IPS-20b (cell line): Measurements from ENCODE around the gene GOLPH3.

ENCODE experiments used
- H3K27ac ChIP-seq: one replicate; pipeline ENCODE4 v1.5.1; 2013; ENCODE audit warnings: low read length
- H3K27me3 ChIP-seq: 2 replicates; pipeline ENCODE4 v1.6.1; 2013; ENCODE audit warnings: mild to moderate bottlenecking, low read length, inconsistent platforms; ENCODE audit not compliant: insufficient read depth
- H3K36me3 ChIP-seq: 2 replicates; pipeline ENCODE4 v1.6.1; 2013; ENCODE audit warnings: low read depth, mild to moderate bottlenecking, inconsistent platforms, low read length, moderate library complexity; ENCODE audit not compliant: insufficient read depth
- H3K4me1 ChIP-seq: 2 replicates; pipeline ENCODE4 v1.6.1; 2013; ENCODE audit warnings: mild to moderate bottlenecking, control low read depth, inconsistent platforms, low read length, moderate library complexity; ENCODE audit not compliant: insufficient read depth
- H3K4me3 ChIP-seq: 2 replicates; pipeline ENCODE4 v1.5.1; 2013; ENCODE audit warnings: mild to moderate bottlenecking, low read length, inconsistent platforms
- H3K9ac ChIP-seq: 2 replicates; pipeline ENCODE4 v1.6.1; 2013; ENCODE audit warnings: low read depth, mild to moderate bottlenecking, inconsistent platforms, low read length, moderate library complexity
- H3K9me3 ChIP-seq: 2 replicates; pipeline ENCODE4 v1.6.1; 2013; ENCODE audit warnings: mild to moderate bottlenecking, low read depth, low read length, inconsistent platforms; ENCODE audit not compliant: insufficient read depth

Gene GOLPH3

GRCh38 chr5:32150366-32150765, 23.8 kb downstream of the GOLPH3 start:
- H3K4me1 ChIP-seq, result no peaks in the 10 kb centered on the region
- H3K9ac ChIP-seq, result no peak overlapping the region
- H3K4me3 ChIP-seq, result no peak overlapping the region
- peaks cover 5% of the 10 kb centered on the region; the same call in 1 of the 2 replicates for H3K36me3 ChIP-seq
- no peak overlapping the region for H3K27ac ChIP-seq
- H3K9me3 ChIP-seq, result no peaks in the 10 kb centered on the region
- no peaks in the 10 kb centered on the region for H3K27me3 ChIP-seq

GRCh38 chr5:32147959-32148358, 26.2 kb downstream of the GOLPH3 start:
- no peak overlapping the region for H3K4me3 ChIP-seq
- H3K27me3 ChIP-seq, result no peaks in the 10 kb centered on the region
- H3K9me3 ChIP-seq, result no peaks in the 10 kb centered on the region
- H3K27ac ChIP-seq, result no peak overlapping the region
- H3K9ac ChIP-seq, result no peak overlapping the region
- H3K36me3 ChIP-seq, result peaks cover 16% of the 10 kb centered on the region
- H3K4me1 ChIP-seq, result no peaks in the 10 kb centered on the region

- Histone ChIP-seq H3K4me1 (no peaks in the 10 kb centered on the region), H3K9me3 (no peaks in the 10 kb centered on the region), H3K27me3 (no peaks in the 10 kb centered on the region), H3K4me3 (no peak overlapping the region), H3K36me3 (peaks cover 16% of the 10 kb centered on the region), H3K27ac (no peak overlapping the region), H3K9ac (no peak overlapping the region)
Measured at GRCh38 chr5:32147236-32147635, 26.9 kb downstream of the GOLPH3 start.

GRCh38 chr5:32145378-32145777, 28.7 kb downstream of the GOLPH3 start:
- Histone ChIP-seq H3K36me3 (peaks cover 22% of the 10 kb centered on the region), H3K4me1 (no peaks in the 10 kb centered on the region), H3K27ac (no peak overlapping the region), H3K9ac (no peak overlapping the region), H3K27me3 (no peaks in the 10 kb centered on the region), H3K4me3 (no peak overlapping the region), H3K9me3 (no peaks in the 10 kb centered on the region)

GRCh38 chr5:32144378-32145207, 29.5 kb downstream of the GOLPH3 start:
- no peak overlapping the region for H3K4me3 ChIP-seq
- no peaks in the 10 kb centered on the region for H3K9me3 ChIP-seq
- H3K27ac ChIP-seq, result no peak overlapping the region
- no peaks in the 10 kb centered on the region for H3K27me3 ChIP-seq
- H3K9ac ChIP-seq, result no peak overlapping the region
- H3K4me1 ChIP-seq, result no peaks in the 10 kb centered on the region
- H3K36me3 ChIP-seq, result peaks cover 27% of the 10 kb centered on the region

- H3K36me3 ChIP-seq, result peaks cover 35% of the 10 kb centered on the region
Measured at GRCh38 chr5:32143617-32144377, 30.3 kb downstream of the GOLPH3 start.

GRCh38 chr5:32138839-32139493, 35.2 kb downstream of the GOLPH3 start:
- H3K4me1 ChIP-seq, result no peaks in the 10 kb centered on the region
- no peak overlapping the region for H3K4me3 ChIP-seq
- H3K27me3 ChIP-seq, result no peaks in the 10 kb centered on the region
- H3K9me3 ChIP-seq, result no peaks in the 10 kb centered on the region
- H3K9ac ChIP-seq, result no peak overlapping the region
- no peak overlapping the region for H3K27ac ChIP-seq
- peaks cover 51% of the 10 kb centered on the region for H3K36me3 ChIP-seq

More at GRCh38 chr5:32143617-32144377, 30.3 kb downstream of the GOLPH3 start:
- Histone ChIP-seq H3K27ac (no peak overlapping the region), H3K27me3 (no peaks in the 10 kb centered on the region), H3K4me1 (no peaks in the 10 kb centered on the region), H3K9me3 (no peaks in the 10 kb centered on the region), H3K9ac (no peak overlapping the region), H3K4me3 (no peak overlapping the region)

GRCh38 chr5:32136342-32136741, 37.8 kb downstream of the GOLPH3 start:
- no peaks in the 10 kb centered on the region for H3K27me3 ChIP-seq
- H3K9ac ChIP-seq, result no peak overlapping the region
- no peaks in the 10 kb centered on the region for H3K9me3 ChIP-seq
- no peaks in the 10 kb centered on the region for H3K4me1 ChIP-seq
- peaks cover 67% of the 10 kb centered on the region for H3K36me3 ChIP-seq
- H3K4me3 ChIP-seq, result no peak overlapping the region
- H3K27ac ChIP-seq, result no peak overlapping the region

GRCh38 chr5:32135086-32135485, 39.0 kb downstream of the GOLPH3 start:
- H3K9me3 ChIP-seq, result no peaks in the 10 kb centered on the region
- H3K27me3 ChIP-seq, result no peaks in the 10 kb centered on the region
- no peak overlapping the region for H3K27ac ChIP-seq
- H3K4me1 ChIP-seq, result no peaks in the 10 kb centered on the region
- H3K4me3 ChIP-seq, result no peak overlapping the region
- no peak overlapping the region for H3K9ac ChIP-seq
- H3K36me3 ChIP-seq, result peaks cover 71% of the 10 kb centered on the region

- H3K4me1 ChIP-seq, result peaks cover 3% of the 10 kb centered on the region
- H3K9ac ChIP-seq, result no peak overlapping the region
- H3K27ac ChIP-seq, result no peak overlapping the region
- no peaks in the 10 kb centered on the region for H3K27me3 ChIP-seq
- H3K36me3 ChIP-seq, result peaks cover 74% of the 10 kb centered on the region
- no peak overlapping the region for H3K4me3 ChIP-seq
- H3K9me3 ChIP-seq, result no peaks in the 10 kb centered on the region
Measured at GRCh38 chr5:32132757-32133156, 41.4 kb downstream of the GOLPH3 start.

GRCh38 chr5:32131604-32132003, 42.5 kb downstream of the GOLPH3 start:
- no peaks in the 10 kb centered on the region for H3K27me3 ChIP-seq
- peaks cover 7% of the 10 kb centered on the region for H3K4me1 ChIP-seq
- peaks cover 84% of the 10 kb centered on the region for H3K36me3 ChIP-seq
- H3K9ac ChIP-seq, result no peak overlapping the region
- no peaks in the 10 kb centered on the region for H3K9me3 ChIP-seq
- no peak overlapping the region for H3K4me3 ChIP-seq
- H3K27ac ChIP-seq, result no peak overlapping the region
